Neural cell (in vitro differentiated cells): ENCODE data around the gene RFC3. TPM values are rescaled to one million over a fixed set of nuclear protein-coding genes. Genes with fewer than 3 reads are reported as not detected.

Experiments used
- H2AFZ ChIP-seq: fragments of 200-600, 300-800 bp; sonication (generic), shearing (Covaris generic); 2 replicates; pipeline ENCODE4 v1.6.0; 2014; ENCODE audit warnings: low read depth, mild to moderate bottlenecking, antibody characterized with exemption, low read length, moderate library complexity
- H3F3A ChIP-seq: fragments of 200-600 bp; shearing (Covaris generic); 2 replicates; pipeline ENCODE4 v1.6.1; 2016; ENCODE audit warnings: mild to moderate bottlenecking, moderate library complexity, mixed read lengths, antibody characterized with exemption, low read length; ENCODE audit not compliant: insufficient read depth, poor library complexity, severe bottlenecking
- H3K27ac ChIP-seq: fragments of 200-600, 300-800 bp; sonication (generic), shearing (Covaris generic); 2 replicates; pipeline ENCODE4 v1.5.1; 2014; ENCODE audit warnings: mild to moderate bottlenecking, low read length, moderate library complexity
- H3K27me3 ChIP-seq: fragments of 300-800, 200-600 bp; sonication (generic), shearing (Covaris generic); 2 replicates; pipeline ENCODE4 v1.6.0; 2014; ENCODE audit warnings: mild to moderate bottlenecking, low read depth, low read length, moderate library complexity; ENCODE audit not compliant: insufficient read depth
- H3K36me3 ChIP-seq: fragments of 300-800, 200-600 bp; sonication (generic), shearing (Covaris generic); 2 replicates; pipeline ENCODE4 v1.5.1; 2014; ENCODE audit warnings: mild to moderate bottlenecking, antibody characterized with exemption, low read length, moderate library complexity; ENCODE audit not compliant: insufficient read depth
- H3K4me2 ChIP-seq: fragments of 300-800, 200-600 bp; sonication (generic), shearing (Covaris generic); 2 replicates; pipeline ENCODE4 v1.6.0; 2014; ENCODE audit warnings: mild to moderate bottlenecking, low read length
- H3K4me3 ChIP-seq: fragments of 300-800, 200-600 bp; sonication (generic), shearing (Covaris generic); 2 replicates; pipeline ENCODE4 v1.5.1; 2014; ENCODE audit warnings: mild to moderate bottlenecking, low read length, moderate library complexity
- H3K79me2 ChIP-seq: fragments of 200-600 bp; shearing (Covaris generic); replicated peaks from 2 replicates; pipeline ENCODE4 v1.6.0; 2014; ENCODE audit warnings: mild to moderate bottlenecking, low read length, moderate library complexity; ENCODE audit not compliant: insufficient read depth
- H3K9ac ChIP-seq: fragments of 300-800, 200-600 bp; sonication (generic), shearing (Covaris generic); 2 replicates; pipeline ENCODE4 v1.6.1; 2016; ENCODE audit warnings: mild to moderate bottlenecking, low read length, mixed read lengths
- H3K9me2 ChIP-seq: fragments of 200-600 bp; shearing (Covaris generic); 2 replicates; pipeline ENCODE4 v1.6.1; 2016; ENCODE audit warnings: mild to moderate bottlenecking, low read length, mixed read lengths; ENCODE audit not compliant: insufficient read depth
- H3K9me3 ChIP-seq: fragments of 200-600, 300-800 bp; sonication (generic), shearing (Covaris generic); 2 replicates; pipeline ENCODE4 v1.6.1; 2016; ENCODE audit warnings: mild to moderate bottlenecking, mixed run types, low read length, moderate library complexity, mixed read lengths
- H4K20me1 ChIP-seq: fragments of 200-600 bp; shearing (Covaris generic); 2 replicates; pipeline ENCODE4 v1.6.1; 2016; ENCODE audit warnings: mild to moderate bottlenecking, mixed run types; ENCODE audit not compliant: insufficient read depth
- CTCF ChIP-seq: fragments of 450-650 bp; IDR thresholded peaks from 2 replicates; pipeline ENCODE4 v1.5.1; 2014; ENCODE audit warnings: antibody characterized with exemption, mild to moderate bottlenecking, moderate library complexity; ENCODE audit not compliant: poor library complexity, severe bottlenecking
- EP300 ChIP-seq: fragments of 450-650 bp; conservative IDR thresholded peaks from 2 replicates; pipeline ENCODE4 v1.6.1; 2014; ENCODE audit warnings: antibody characterized with exemption, mild to moderate bottlenecking, moderate library complexity; ENCODE audit not compliant: poor library complexity, severe bottlenecking
- EZH2 ChIP-seq: fragments of 200-600, 300-800 bp; shearing (Covaris generic), sonication (generic); IDR thresholded peaks from 2 replicates; pipeline ENCODE4 v1.6.1; 2014; ENCODE audit warnings: antibody characterized with exemption, low read length, borderline replicate concordance, mild to moderate bottlenecking; ENCODE audit not compliant: insufficient read depth, poor library complexity, severe bottlenecking
- MXI1 ChIP-seq: fragments of 450-650 bp; conservative IDR thresholded peaks from 2 replicates; pipeline ENCODE4 v1.6.1; 2014; ENCODE audit warnings: antibody characterized with exemption, mild to moderate bottlenecking; ENCODE audit not compliant: poor library complexity, severe bottlenecking
- POLR2AphosphoS5 ChIP-seq: IDR thresholded peaks from 2 replicates; pipeline ENCODE4 v1.6.1; 2012
- RAD21 ChIP-seq: fragments of 450-650 bp; conservative IDR thresholded peaks from 2 replicates; pipeline ENCODE4 v1.6.1; 2014; ENCODE audit warnings: antibody characterized with exemption, mild to moderate bottlenecking, moderate library complexity
- REST ChIP-seq: IDR thresholded peaks from 2 replicates; pipeline ENCODE4 v1.6.1; 2012; ENCODE audit warnings: borderline replicate concordance
- SMC3 ChIP-seq: fragments of 450-650 bp; conservative IDR thresholded peaks from 2 replicates; pipeline ENCODE4 v1.6.1; 2014; ENCODE audit warnings: antibody characterized with exemption, mild to moderate bottlenecking, moderate library complexity; ENCODE audit not compliant: poor library complexity
- TAF1 ChIP-seq: IDR thresholded peaks from 2 replicates; pipeline ENCODE4 v1.6.1; 2012; ENCODE audit warnings: low read depth
- polyA plus RNA-seq: library from polyadenylated mRNA; depleted of rRNA; stranded (reverse); fragments of >200 nt; gene quantifications from 2 replicates; pipeline ENCODE4 v1.2.3, GENCODE V29; 2014

The RFC3 gene
- polyA plus RNA-seq, 1 donor from 2014 or later = 13.8 TPM

GRCh38 chr13:33796095-33796494 lies 21.9 kb upstream of the RFC3 start:
- H2AFZ ChIP-seq = no peak overlapping the region
- no peak overlapping the region for H3K4me3 ChIP-seq
- H3K9me3 ChIP-seq = no peaks in the 10 kb centered on the region
- TF ChIP-seq MXI1 (no peak), CTCF (no peak), EZH2 (no peak), REST (no peak), EP300 (no peak), SMC3 (no peak), RAD21 (no peak)
- H3K9ac ChIP-seq = no peak overlapping the region
- no peaks in the 10 kb centered on the region for H3K36me3 ChIP-seq
- H3K4me2 ChIP-seq = no peak overlapping the region
- H3K9me2 ChIP-seq = no peaks in the 10 kb centered on the region
- no peaks in the 10 kb centered on the region for H3F3A ChIP-seq
- H3K27me3 ChIP-seq = no peaks in the 10 kb centered on the region
- H3K79me2 ChIP-seq = no peaks in the 10 kb centered on the region
- H4K20me1 ChIP-seq = no peaks in the 10 kb centered on the region
- H3K27ac ChIP-seq = no peak overlapping the region

GRCh38 chr13:33797622-33798021 lies 20.3 kb upstream of the RFC3 start:
- no peaks in the 10 kb centered on the region for H3K36me3 ChIP-seq
- no peaks in the 10 kb centered on the region for H3K9me2 ChIP-seq
- H3K4me3 ChIP-seq = no peak overlapping the region
- H3K9ac ChIP-seq = no peak overlapping the region
- TF ChIP-seq TAF1 (no peak), EP300 (no peak), EZH2 (no peak), MXI1 (no peak), SMC3 (no peak), CTCF (no peak), RAD21 (no peak), POLR2AphosphoS5 (no peak), REST (no peak)
- no peaks in the 10 kb centered on the region for H3K27me3 ChIP-seq
- H3K79me2 ChIP-seq = no peaks in the 10 kb centered on the region
- no peaks in the 10 kb centered on the region for H3K9me3 ChIP-seq
- H2AFZ ChIP-seq = no peak overlapping the region
- H3K27ac ChIP-seq = peak overlapping the region; percentile 22
- H3F3A ChIP-seq = no peaks in the 10 kb centered on the region
- no peak overlapping the region for H3K4me2 ChIP-seq
- H4K20me1 ChIP-seq = no peaks in the 10 kb centered on the region
